Transverse colon (tissue), 4 donors: ENCODE measurements around the gene CACNA2D4. TPM values are rescaled to one million over a fixed set of nuclear protein-coding genes. Genes with fewer than 3 reads are reported as not detected.

Experiments
- DNase-seq: peaks from one replicate; pipeline ENCODE4 v3.0.0-alpha.2; 2019
- H3K27ac ChIP-seq, 4 donors: fragments of 200-600 bp; sonication (generic); 2 replicates each; pipeline ENCODE4 v1.5.1; 2016 to 2018; ENCODE audit warnings: inconsistent platforms in 4 of 4
- H3K27me3 ChIP-seq: fragments of 200-600 bp; sonication (generic); 2 replicates; pipeline ENCODE4 v1.5.1; 2017; ENCODE audit warnings: inconsistent platforms
- H3K36me3 ChIP-seq, 4 donors: fragments of 200-600 bp; sonication (generic); 2 replicates each; pipeline ENCODE4 v1.5.1; 2017 to 2019; ENCODE audit warnings: inconsistent platforms in 4 of 4
- H3K4me1 ChIP-seq, 4 donors: fragments of 200-600 bp; sonication (generic); 2 replicates each; pipeline ENCODE4 v1.5.1; 2017 to 2020; ENCODE audit warnings: inconsistent platforms in 4 of 4
- H3K4me3 ChIP-seq, 4 donors: fragments of 200-600 bp; sonication (generic); 1 replicate in 1 of 4; 2 replicates in 3 of 4; pipeline versions ENCODE4 v1.5.1 to v1.6.1; 2017 to 2019; ENCODE audit warnings: inconsistent platforms in 4 of 4
- H3K9me3 ChIP-seq, 2 donors: fragments of 200-600 bp; sonication (generic); 2 replicates each; pipeline ENCODE4 v1.5.1; 2017 to 2019; ENCODE audit warnings: inconsistent platforms in 2 of 2
- EP300 ChIP-seq: sonication (generic); formaldehyde crosslinking; IDR thresholded peaks from one replicate; pipeline ENCODE4 v1.6.1; 2017; ENCODE audit warnings: antibody characterized with exemption, low read depth
- POLR2A ChIP-seq: fragments of 450-650 bp; IDR thresholded peaks from one replicate; pipeline ENCODE4 v1.6.1; 2016; ENCODE audit warnings: antibody characterized with exemption, mild to moderate bottlenecking, moderate library complexity
- POLR2AphosphoS5 ChIP-seq, 3 donors: sonication (generic); formaldehyde crosslinking; IDR thresholded peaks; one replicate each; pipeline ENCODE4 v1.6.1; 2016; ENCODE audit warnings: antibody characterized with exemption in 3 of 3
- WGBS, 2 donors: methylation state at CpG; one replicate each; pipeline ENCODE4 v1.1.5; 2018; ENCODE audit warnings: low coverage in 1 of 2; 5-methylcytosine and 5-hydroxymethylcytosine counted together
- in situ Hi-C, 4 donors: fragments of 200-750 bp; cut with MboI; loops; one replicate each; pipeline versions ENCODE4 v1.15.0 to v1.15.1; 2017; ENCODE audit warnings: low sequenced_read_pairs in 3 of 4, low pct_ligation_motif_present in 1 of 4, low pct_unique_long_range_greater_than_20kb in 1 of 4
- intact Hi-C: fragments of 100-400 bp; cut with DNase I; formaldehyde crosslinking; loops from one replicate; pipeline ENCODE4 v1.15.1; 2023; ENCODE audit warnings: low total_unique reads
- total RNA-seq, 4 donors: library from RNA; depleted of rRNA; stranded (reverse); fragments of >200 nt; gene quantifications; one replicate each; pipeline ENCODE4 v1.1.0, GENCODE V29; 2016
- TF ChIP-seq, protein P1 (sequence below), 5 experiments: fragments of 200-600 bp in 3 of 5; fragments of 450-650 bp in 2 of 5; sonication (generic) in 3 of 5; IDR thresholded peaks; 1 replicate in 2 of 5; 2 replicates in 3 of 5; pipeline ENCODE4 v1.5.1; 2016 to 2017; ENCODE audit warnings: antibody characterized with exemption in 5 of 5, inconsistent platforms in 3 of 5, mild to moderate bottlenecking in 2 of 5, moderate library complexity in 1 of 5

CACNA2D4 gene
- total RNA-seq, 4 donors from 2014 or later, result 6.5 to 22.8 (median 7.2) TPM; not detected in 1

DNA sequence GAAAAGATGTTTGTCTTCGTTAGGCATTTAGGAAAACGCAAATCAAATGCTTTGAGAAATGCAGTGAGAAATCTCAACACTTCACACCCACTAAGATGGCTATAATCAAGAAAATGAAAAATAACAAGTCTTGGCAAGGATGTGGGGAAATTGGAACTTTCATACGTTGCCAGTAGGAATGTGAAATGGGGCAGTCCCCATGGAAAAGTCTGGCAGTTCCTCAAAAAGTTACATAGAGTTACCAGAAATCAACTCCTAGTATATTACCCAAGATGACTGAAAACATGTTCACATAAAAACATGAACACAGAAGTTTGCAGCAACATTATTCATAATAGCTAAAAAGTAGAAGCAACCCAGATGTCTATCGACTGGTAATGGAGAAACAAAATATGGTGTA lies 139.5 kb downstream of the CACNA2D4 start:
- in situ Hi-C loops, result no loop called here
- DNase-seq, result no peak
- WGBS, 2 donors, result 84 to 89% methylated on average over 4 of the region's 4 CpGs
- H3K4me1 ChIP-seq, result peaks cover 0 to 8% (median 0%) of the 10 kb centered on the region in 4 donors
- H3K9me3 ChIP-seq, result no peaks in the 10 kb centered on the region
- TF ChIP-seq POLR2A (no peak), EP300 (no peak), POLR2AphosphoS5 (IDR thresholded peaks at IDR 0.05) (no peak)
- TF ChIP-seq, protein P1, sequence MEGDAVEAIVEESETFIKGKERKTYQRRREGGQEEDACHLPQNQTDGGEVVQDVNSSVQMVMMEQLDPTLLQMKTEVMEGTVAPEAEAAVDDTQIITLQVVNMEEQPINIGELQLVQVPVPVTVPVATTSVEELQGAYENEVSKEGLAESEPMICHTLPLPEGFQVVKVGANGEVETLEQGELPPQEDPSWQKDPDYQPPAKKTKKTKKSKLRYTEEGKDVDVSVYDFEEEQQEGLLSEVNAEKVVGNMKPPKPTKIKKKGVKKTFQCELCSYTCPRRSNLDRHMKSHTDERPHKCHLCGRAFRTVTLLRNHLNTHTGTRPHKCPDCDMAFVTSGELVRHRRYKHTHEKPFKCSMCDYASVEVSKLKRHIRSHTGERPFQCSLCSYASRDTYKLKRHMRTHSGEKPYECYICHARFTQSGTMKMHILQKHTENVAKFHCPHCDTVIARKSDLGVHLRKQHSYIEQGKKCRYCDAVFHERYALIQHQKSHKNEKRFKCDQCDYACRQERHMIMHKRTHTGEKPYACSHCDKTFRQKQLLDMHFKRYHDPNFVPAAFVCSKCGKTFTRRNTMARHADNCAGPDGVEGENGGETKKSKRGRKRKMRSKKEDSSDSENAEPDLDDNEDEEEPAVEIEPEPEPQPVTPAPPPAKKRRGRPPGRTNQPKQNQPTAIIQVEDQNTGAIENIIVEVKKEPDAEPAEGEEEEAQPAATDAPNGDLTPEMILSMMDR (IDR thresholded peaks at IDR 0.05), result no peak
- peaks cover 0 to under 1% (median 0%) of the 10 kb centered on the region in 4 donors for H3K36me3 ChIP-seq
- no peaks in the 10 kb centered on the region for H3K27me3 ChIP-seq
- no peak overlapping the region for H3K27ac ChIP-seq
- H3K4me3 ChIP-seq, result no peak overlapping the region
- intact Hi-C loops, result no loop called here

DNA sequence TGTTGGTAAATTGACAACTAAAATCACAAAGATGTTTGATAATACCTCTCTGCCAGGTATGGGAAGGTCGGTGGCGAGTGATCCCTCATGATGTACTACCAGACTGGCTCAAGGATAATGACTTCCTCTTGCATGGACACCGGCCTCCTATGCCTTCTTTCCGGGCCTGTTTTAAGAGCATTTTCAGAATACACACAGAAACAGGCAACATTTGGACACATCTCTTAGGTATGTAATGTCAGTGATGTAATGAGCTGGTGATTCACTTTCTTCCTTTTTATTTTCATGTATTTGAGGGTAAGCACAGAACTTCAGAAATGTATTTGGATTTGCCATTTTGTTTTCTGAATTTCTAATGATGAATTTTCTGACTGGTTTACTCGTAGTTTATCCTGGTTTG lies 140.7 kb downstream of the CACNA2D4 start:
- Histone ChIP-seq H3K36me3 (no peaks in the 10 kb centered on the region), H3K27me3 (no peaks in the 10 kb centered on the region), H3K4me3 (no peak overlapping the region), H3K27ac (no peak overlapping the region), H3K9me3 (no peaks in the 10 kb centered on the region), H3K4me1 (peaks cover 0 to 8% (median 0%) of the 10 kb centered on the region in 4 donors)
- no peak for DNase-seq
- TF ChIP-seq POLR2A (no peak), POLR2AphosphoS5 (IDR thresholded peaks at IDR 0.05) (no peak), EP300 (no peak)
- TF ChIP-seq, protein P1 (IDR thresholded peaks at IDR 0.05), result no peak
- intact Hi-C loops, result no loop called here
- in situ Hi-C loops, result no loop called here
- 90% methylated on average over 2 to 5 of the region's 5 CpGs for WGBS, 2 donors

DNA sequence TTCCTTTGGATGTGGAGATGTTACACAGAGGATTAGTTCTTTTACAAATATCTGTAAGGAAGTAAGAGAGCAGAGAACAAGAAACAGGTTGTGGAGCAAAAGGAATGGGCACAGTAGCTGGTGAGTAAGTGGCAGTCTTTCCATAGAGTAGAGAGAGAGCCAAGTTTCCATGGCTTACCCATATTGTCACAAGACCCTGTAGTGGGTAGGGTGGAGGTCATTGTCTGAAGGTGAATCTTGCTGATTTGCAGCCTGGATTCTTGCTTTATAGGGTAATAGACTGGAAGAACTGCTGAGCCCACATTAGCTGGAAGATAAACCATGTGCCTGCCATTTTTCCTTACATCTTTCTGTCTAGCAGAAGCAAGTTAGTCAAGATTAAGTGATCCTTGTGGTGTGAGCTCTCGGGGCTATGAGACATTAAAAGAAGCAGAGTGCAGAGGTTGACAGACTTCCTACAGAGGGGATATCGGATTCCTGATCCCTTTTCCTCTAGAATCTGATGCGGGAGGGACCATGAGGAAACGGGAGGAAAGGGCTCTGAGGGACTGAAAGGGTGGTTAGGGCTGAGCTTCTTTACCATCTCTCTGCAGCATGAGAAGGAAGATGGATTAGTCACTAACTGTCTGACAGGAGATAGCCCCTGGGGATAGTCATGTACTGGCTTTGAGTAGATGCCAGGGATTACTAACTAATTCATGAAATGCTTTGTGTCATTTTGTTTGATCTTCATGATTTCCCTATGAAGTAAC lies 142.1 kb downstream of the CACNA2D4 start:
- no peaks in the 10 kb centered on the region for H3K36me3 ChIP-seq
- TF ChIP-seq POLR2AphosphoS5 (IDR thresholded peaks at IDR 0.05) (no peak), EP300 (no peak), POLR2A (no peak)
- TF ChIP-seq, protein P1 (IDR thresholded peaks at IDR 0.05), result no peak
- intact Hi-C loops (no loop called here), in situ Hi-C loops (no loop called here)
- no peaks in the 10 kb centered on the region for H3K27me3 ChIP-seq
- WGBS, 2 donors, result 81 to 94% methylated on average over 2 to 4 of the region's 4 CpGs
- H3K4me3 ChIP-seq, result no peak overlapping the region
- peaks cover 0 to 8% (median 0%) of the 10 kb centered on the region in 4 donors for H3K4me1 ChIP-seq
- H3K9me3 ChIP-seq, result no peaks in the 10 kb centered on the region
- DNase-seq, result no peak
- no peak overlapping the region for H3K27ac ChIP-seq

DNA sequence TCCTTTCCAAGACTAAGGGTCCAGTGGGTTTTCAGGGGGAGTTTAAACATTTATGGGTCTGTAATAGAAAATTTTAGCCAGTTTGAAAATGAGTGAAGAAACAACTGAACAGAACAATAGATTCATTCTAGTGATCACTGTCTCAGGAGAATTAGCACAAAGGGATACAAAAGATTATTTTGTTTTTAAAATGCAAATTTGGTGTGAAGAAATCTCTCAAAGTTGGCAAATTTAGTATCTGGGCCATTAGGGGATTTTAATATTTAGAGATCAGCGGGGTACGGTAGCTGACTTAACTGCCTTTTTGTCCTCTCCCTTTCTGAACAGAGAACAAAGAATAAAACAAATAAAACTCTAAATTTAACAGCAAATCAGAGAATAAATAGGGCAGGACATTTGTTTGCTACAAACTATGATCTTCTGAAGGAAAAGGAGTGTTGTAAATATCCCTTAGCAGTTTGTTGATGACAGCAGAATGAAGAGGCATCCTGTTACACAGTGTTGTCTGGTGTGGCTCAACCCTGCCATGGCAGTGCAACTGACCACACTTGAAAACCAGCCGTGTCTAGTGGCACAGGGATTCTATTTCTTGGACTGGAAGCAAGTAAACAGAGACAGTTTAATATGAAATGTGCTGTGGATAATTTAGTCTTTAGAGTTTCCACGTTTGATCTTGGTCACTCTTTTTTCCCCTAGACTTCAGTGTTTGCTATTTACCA lies 144.4 kb downstream of the CACNA2D4 start:
- Histone ChIP-seq H3K27ac (no peak overlapping the region), H3K36me3 (peaks cover 0 to 3% (median 0%) of the 10 kb centered on the region in 4 donors), H3K4me1 (no peaks in the 10 kb centered on the region), H3K27me3 (no peaks in the 10 kb centered on the region), H3K4me3 (no peak overlapping the region), H3K9me3 (no peaks in the 10 kb centered on the region)
- 77 to 85% methylated on average over 4 of the region's 4 CpGs for WGBS, 2 donors
- intact Hi-C loops, result no loop called here
- in situ Hi-C loops, result no loop called here
- TF ChIP-seq POLR2A, result no peak
- TF ChIP-seq, protein P1 (IDR thresholded peaks at IDR 0.05), result no peak
- no peak for DNase-seq
